NCI-H128 (cell line): ENCODE measurements around the gene NCAN.
A peak's percentile ranks its signal among the peaks of the same experiment; 100 is the strongest.
"Not testable (repeated sequence)": the region's sequence is repeated elsewhere in the genome, so short reads cannot be mapped to it uniquely, and the experiment has no call there.

Experiments
- DNase-seq: peaks from one replicate; lab custom pipeline; 2025; ENCODE audit not compliant: unreplicated experiment; lab: John Stamatoyannopoulos, UW

NCAN gene

GRCh38 chr19:19192910-19193423, 18.8 kb upstream of the NCAN start:
- DNase-seq: no peak

GRCh38 chr19:19193926-19194325, 17.8 kb upstream of the NCAN start:
- no peak for DNase-seq

GRCh38 chr19:19201697-19202630, 9.8 kb upstream of the NCAN start:
- DNase-seq: no peak

GRCh38 chr19:19202707-19203011, 9.1 kb upstream of the NCAN start:
- DNase-seq: no peak

- peak; percentile 67 for DNase-seq
Observed at GRCh38 chr19:19203012-19203856, 8.5 kb upstream of the NCAN start, which contains the start of gene NR2C2AP. Gene NR2C2AP (minus strand): TSS chr19:19203414. CDS start chr19:19203060, 354 bp downstream.

- no peak for DNase-seq
Observed at GRCh38 chr19:19204181-19204580, 7.6 kb upstream of the NCAN start.

GRCh38 chr19:19205416-19206410, 6.0 kb upstream of the NCAN start:
- DNase-seq: no peak

- no peak for DNase-seq
Observed at GRCh38 chr19:19206938-19207337, 4.8 kb upstream of the NCAN start.

GRCh38 chr19:19207637-19208572, 3.9 kb upstream of the NCAN start:
- no peak for DNase-seq

GRCh38 chr19:19209372-19209771, 2.4 kb upstream of the NCAN start:
- no peak for DNase-seq

- DNase-seq: no peak
Observed at GRCh38 chr19:19212916-19213315, 1.2 kb downstream of the NCAN start.

- no peak for DNase-seq
Observed at GRCh38 chr19:19213426-19214158, 1.8 kb downstream of the NCAN start.

- no peak for DNase-seq
Observed at GRCh38 chr19:19214159-19214490, 2.4 kb downstream of the NCAN start.

GRCh38 chr19:19214892-19215291, 3.1 kb downstream of the NCAN start:
- no peak for DNase-seq

- no peak for DNase-seq
Observed at GRCh38 chr19:19215792-19216191, 4.0 kb downstream of the NCAN start.

GRCh38 chr19:19217099-19217498, 5.3 kb downstream of the NCAN start:
- DNase-seq: no peak

GRCh38 chr19:19218911-19219310, 7.2 kb downstream of the NCAN start:
- no peak for DNase-seq

GRCh38 chr19:19221000-19221399, 9.2 kb downstream of the NCAN start:
- not testable (repeated sequence) for DNase-seq

- no peak for DNase-seq
Observed at GRCh38 chr19:19223060-19223459, 11.3 kb downstream of the NCAN start.
